ENCODE measurements around the gene CPED1.

- TF ChIP-seq CTCF (IDR thresholded peaks at IDR 0.05; ENCODE audit: low read length) (no peak), EZH2phosphoT487 (IDR thresholded peaks at IDR 0.05; ENCODE audit: low read length) (no peak)
These were observed 175.7 kb downstream of the CPED1 start for GRCh38 chr7:121164247-121164646.
